IPS-20b (cell line): ENCODE results near the gene TSPAN4.
A peak's percentile ranks its signal among the peaks of the same experiment; 100 is the strongest.

Source experiments
- H3K27ac ChIP-seq: one replicate; pipeline ENCODE4 v1.5.1; 2013; ENCODE audit warnings: low read length
- H3K27me3 ChIP-seq: 2 replicates; pipeline ENCODE4 v1.6.1; 2013; ENCODE audit warnings: mild to moderate bottlenecking, low read length, inconsistent platforms; ENCODE audit not compliant: insufficient read depth
- H3K36me3 ChIP-seq: 2 replicates; pipeline ENCODE4 v1.6.1; 2013; ENCODE audit warnings: low read depth, mild to moderate bottlenecking, inconsistent platforms, low read length, moderate library complexity; ENCODE audit not compliant: insufficient read depth
- H3K4me1 ChIP-seq: 2 replicates; pipeline ENCODE4 v1.6.1; 2013; ENCODE audit warnings: mild to moderate bottlenecking, control low read depth, inconsistent platforms, low read length, moderate library complexity; ENCODE audit not compliant: insufficient read depth
- H3K4me3 ChIP-seq: 2 replicates; pipeline ENCODE4 v1.5.1; 2013; ENCODE audit warnings: mild to moderate bottlenecking, low read length, inconsistent platforms
- H3K9ac ChIP-seq: 2 replicates; pipeline ENCODE4 v1.6.1; 2013; ENCODE audit warnings: low read depth, mild to moderate bottlenecking, inconsistent platforms, low read length, moderate library complexity
- H3K9me3 ChIP-seq: 2 replicates; pipeline ENCODE4 v1.6.1; 2013; ENCODE audit warnings: mild to moderate bottlenecking, low read depth, low read length, inconsistent platforms; ENCODE audit not compliant: insufficient read depth

TSPAN4 gene

DNA sequence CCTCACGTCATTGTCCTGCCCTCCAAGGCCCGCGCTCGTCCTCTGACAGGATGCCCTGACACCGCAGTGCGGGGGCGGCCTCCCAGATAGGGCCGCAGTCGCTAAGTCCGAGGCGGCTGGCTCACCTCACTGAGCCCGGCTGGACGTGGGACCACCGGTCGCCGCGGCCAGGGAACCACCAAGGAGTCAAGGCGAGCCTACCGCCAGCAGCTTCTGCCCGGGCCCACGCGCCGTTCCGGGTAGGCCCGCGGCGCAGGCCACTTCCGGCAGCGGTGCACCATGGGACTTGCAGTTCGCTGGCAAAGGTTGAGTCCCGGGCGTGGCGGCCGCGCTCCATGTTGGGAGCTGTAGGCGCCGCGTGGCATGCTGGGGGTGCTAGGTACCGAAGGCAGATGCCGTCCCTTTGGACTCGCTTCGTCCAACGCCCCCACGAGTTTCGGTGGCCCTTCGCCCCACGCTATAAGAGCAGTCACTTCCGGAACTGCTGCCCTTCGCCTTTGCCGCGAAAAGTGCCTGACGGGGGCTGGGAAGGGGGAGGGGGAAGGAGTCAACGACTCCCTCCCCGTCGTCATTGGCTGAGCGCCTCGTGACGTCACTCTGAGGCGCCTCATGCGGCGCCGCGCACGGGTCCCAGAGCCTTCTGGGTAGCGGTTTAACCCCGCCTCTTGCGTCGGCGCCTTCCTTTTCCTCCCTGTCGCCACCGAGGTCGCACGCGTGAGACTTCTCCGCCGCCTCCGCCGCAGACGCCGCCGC, 33.2 kb upstream of the TSPAN4 start, which contains the start of gene RPLP2:
Gene RPLP2, plus strand, starts transcription at position 681 of the 753 bp plus-strand sequence. CDS start 268 bp downstream, outside the sequence.
- Histone ChIP-seq H3K27me3 (no peaks in the 10 kb centered on the region), H3K27ac (peak within 1 kb of the TSS; percentile 100), H3K9ac (peak within 1 kb of the TSS; percentile 100), H3K4me3 (peak within 1 kb of the TSS; percentile 97), H3K9me3 (no peaks in the 10 kb centered on the region), H3K4me1 (peaks cover 8% of the 10 kb centered on the region; the same call in 1 of the 2 replicates), H3K36me3 (peaks cover 37% of the 10 kb centered on the region)

- Histone ChIP-seq H3K4me3 (peak overlapping the region; percentile 97), H3K9ac (peak overlapping the region; percentile 100), H3K36me3 (peaks cover 41% of the 10 kb centered on the region), H3K9me3 (no peaks in the 10 kb centered on the region), H3K27ac (peak overlapping the region; percentile 80), H3K27me3 (no peaks in the 10 kb centered on the region), H3K4me1 (peaks cover 6% of the 10 kb centered on the region; the same call in 1 of the 2 replicates)
Measured at GRCh38 chr11:810040-810567, 32.5 kb upstream of the TSPAN4 start.

GRCh38 chr11:811446-812245, 31.0 kb upstream of the TSPAN4 start:
- peak overlapping the region; percentile 97 for H3K4me3 ChIP-seq
- peaks cover 42% of the 10 kb centered on the region for H3K36me3 ChIP-seq
- H3K4me1 ChIP-seq = peaks cover 6% of the 10 kb centered on the region; the same call in 1 of the 2 replicates
- no peaks in the 10 kb centered on the region for H3K9me3 ChIP-seq
- H3K9ac ChIP-seq = peak overlapping the region; percentile 100; the same call in 1 of the 2 replicates
- no peak overlapping the region for H3K27ac ChIP-seq
- no peaks in the 10 kb centered on the region for H3K27me3 ChIP-seq

DNA sequence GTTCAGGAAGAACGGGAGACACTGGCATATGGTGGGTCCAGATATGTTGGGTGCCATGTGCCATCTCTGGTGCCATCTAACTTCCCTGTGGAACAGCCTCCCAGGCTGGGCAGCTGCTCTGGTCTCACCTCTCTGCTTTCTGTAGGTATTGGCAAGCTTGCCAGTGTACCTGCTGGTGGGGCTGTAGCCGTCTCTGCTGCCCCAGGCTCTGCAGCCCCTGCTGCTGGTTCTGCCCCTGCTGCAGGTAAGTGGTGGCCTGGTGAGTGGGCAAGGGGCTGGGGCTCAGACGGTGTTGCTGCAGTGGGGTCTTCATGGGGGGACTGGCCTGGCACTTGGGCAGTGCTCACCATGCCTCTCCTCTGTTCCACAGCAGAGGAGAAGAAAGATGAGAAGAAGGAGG, 30.3 kb upstream of the TSPAN4 start:
- no peaks in the 10 kb centered on the region for H3K27me3 ChIP-seq
- H3K4me1 ChIP-seq = peaks cover 6% of the 10 kb centered on the region; the same call in 1 of the 2 replicates
- no peak overlapping the region for H3K27ac ChIP-seq
- no peaks in the 10 kb centered on the region for H3K9me3 ChIP-seq
- peaks cover 42% of the 10 kb centered on the region for H3K36me3 ChIP-seq
- no peak overlapping the region for H3K9ac ChIP-seq
- no peak overlapping the region for H3K4me3 ChIP-seq

- no peak overlapping the region for H3K4me3 ChIP-seq
- H3K4me1 ChIP-seq = peaks cover 6% of the 10 kb centered on the region; the same call in 1 of the 2 replicates
- no peak overlapping the region for H3K9ac ChIP-seq
- no peaks in the 10 kb centered on the region for H3K27me3 ChIP-seq
- no peak overlapping the region for H3K27ac ChIP-seq
- peaks cover 42% of the 10 kb centered on the region for H3K36me3 ChIP-seq
- H3K9me3 ChIP-seq = no peaks in the 10 kb centered on the region
Measured at GRCh38 chr11:813072-813455, 29.6 kb upstream of the TSPAN4 start.

GRCh38 chr11:813456-814096, 29.1 kb upstream of the TSPAN4 start:
- Histone ChIP-seq H3K27me3 (no peaks in the 10 kb centered on the region), H3K9me3 (no peaks in the 10 kb centered on the region), H3K4me3 (no peak overlapping the region), H3K36me3 (peaks cover 42% of the 10 kb centered on the region), H3K4me1 (peaks cover 6% of the 10 kb centered on the region; the same call in 1 of the 2 replicates), H3K9ac (no peak overlapping the region), H3K27ac (peak overlapping the region; percentile 56)

- H3K9ac ChIP-seq = no peak overlapping the region
- no peak overlapping the region for H3K27ac ChIP-seq
- H3K4me1 ChIP-seq = peaks cover 5% of the 10 kb centered on the region; the same call in 1 of the 2 replicates
- H3K9me3 ChIP-seq = no peaks in the 10 kb centered on the region
- no peaks in the 10 kb centered on the region for H3K27me3 ChIP-seq
- H3K4me3 ChIP-seq = no peak overlapping the region
- peaks cover 38% of the 10 kb centered on the region for H3K36me3 ChIP-seq
Measured at GRCh38 chr11:815675-816432, 26.8 kb upstream of the TSPAN4 start.

DNA sequence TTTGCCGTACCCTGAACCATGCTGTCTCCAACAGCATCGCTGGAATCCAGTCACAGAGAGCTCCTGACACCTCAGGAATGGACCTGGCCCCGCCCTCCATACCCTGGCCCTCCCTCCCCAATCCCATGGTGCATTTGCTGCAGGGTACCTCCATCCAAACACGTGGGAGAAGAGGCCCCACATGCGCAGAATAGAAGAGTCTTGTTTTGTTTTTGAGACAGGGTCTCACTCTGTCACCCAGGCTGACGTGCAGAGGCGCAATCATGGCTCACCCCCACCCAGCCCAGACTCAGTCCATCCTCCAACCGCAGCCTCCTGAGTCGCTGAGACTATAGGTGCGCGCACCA, 26.2 kb upstream of the TSPAN4 start:
- Histone ChIP-seq H3K27me3 (no peaks in the 10 kb centered on the region), H3K9ac (no peak overlapping the region), H3K36me3 (peaks cover 32% of the 10 kb centered on the region), H3K4me3 (no peak overlapping the region), H3K4me1 (no peaks in the 10 kb centered on the region; the same call in 1 of the 2 replicates), H3K9me3 (no peaks in the 10 kb centered on the region), H3K27ac (no peak overlapping the region)

DNA sequence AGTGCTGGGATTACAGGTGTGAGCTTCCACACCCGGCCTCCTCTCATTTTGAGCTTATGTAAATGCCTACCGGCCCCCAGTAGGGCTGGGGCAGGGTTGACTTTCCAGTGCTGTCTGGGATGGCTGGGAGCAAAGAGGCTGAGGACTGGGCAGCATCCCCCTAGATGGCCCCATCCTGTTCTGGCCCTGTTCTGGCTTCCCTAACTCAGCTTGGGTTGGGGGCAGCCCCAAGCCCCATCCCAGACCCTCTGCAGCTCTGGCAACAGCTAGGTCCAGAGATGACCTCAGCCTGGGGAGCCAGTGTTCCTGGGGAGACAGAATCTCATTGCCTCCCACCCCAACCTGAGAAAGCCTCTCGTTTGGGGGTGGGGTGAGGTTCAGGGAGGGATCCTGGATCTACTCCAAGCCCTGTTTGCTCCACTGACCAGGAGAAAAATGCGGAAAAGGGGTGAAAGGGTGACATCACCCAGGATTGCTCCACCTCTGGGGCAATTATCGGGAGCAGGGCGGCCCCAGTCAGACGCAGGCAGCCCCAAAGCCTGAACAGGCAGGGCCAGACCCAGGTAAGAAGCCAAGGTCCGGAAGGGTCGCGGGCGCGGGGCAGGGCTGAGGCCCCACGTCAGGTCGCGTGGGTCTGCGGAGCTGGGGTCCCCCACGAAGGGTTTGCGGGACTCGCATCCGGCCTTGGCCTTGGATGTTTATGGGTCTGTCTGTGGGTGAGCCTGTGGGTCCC, 24.1 kb upstream of the TSPAN4 start, which contains the start of gene PNPLA2:
Gene PNPLA2, plus strand, starts transcription at position 519 of the 733 bp plus-strand sequence. CDS start 805 bp downstream, outside the sequence.
- no peaks in the 10 kb centered on the region; the same call in 1 of the 2 replicates for H3K4me1 ChIP-seq
- no peaks in the 10 kb centered on the region for H3K9me3 ChIP-seq
- H3K9ac ChIP-seq = peak within 1 kb of the TSS; percentile 51; the same call in 1 of the 2 replicates
- no peak within 1 kb of the TSS for H3K27ac ChIP-seq
- no peaks in the 10 kb centered on the region for H3K27me3 ChIP-seq
- peaks cover 14% of the 10 kb centered on the region; the same call in 1 of the 2 replicates for H3K36me3 ChIP-seq
- H3K4me3 ChIP-seq = peak within 1 kb of the TSS; percentile 74
